ENCODE results near the gene ANKS1B. TPM values are rescaled to one million over a fixed set of nuclear protein-coding genes. Genes with fewer than 3 reads are reported as not detected.

The ANKS1B gene
- total and polyA plus RNA-seq, 2 of the 4 experiments (the other 2 are of a cell fraction): 0.17 to 0.18 TPM

- Histone ChIP-seq H4K20me1 (ENCODE audit: insufficient read depth, low read length) (no peaks in the 10 kb centered on the region), H2BK20ac (ENCODE audit: low read depth, low read length) (no peak overlapping the region), H2BK120ac (ENCODE audit: low read depth, low read length) (no peak overlapping the region), H3K4ac (ENCODE audit: low read depth, low read length) (no peak overlapping the region), H3K79me1 (ENCODE audit: low read depth in 1 of 2, low read length in 2 of 2) (no peaks in the 10 kb centered on the region), H4K91ac (ENCODE audit: insufficient read depth, low read depth, low read length) (no peak overlapping the region), H2AK5ac (ENCODE audit: low read depth, low read length) (no peak overlapping the region), H4K8ac (ENCODE audit: low read depth in 2 of 2, low read length in 2 of 2) (no peak overlapping the region), H3K4me3 (ENCODE audit: insufficient read depth, low read depth, low read length) (no peak overlapping the region), H3K9me1 (ENCODE audit: insufficient read depth, low read length) (no peaks in the 10 kb centered on the region), H3K9ac (ENCODE audit: low read depth, low read length) (no peak overlapping the region), H3K18ac (ENCODE audit: low read depth, low read length) (no peak overlapping the region), H3K4me1 (ENCODE audit: control insufficient read depth, insufficient read depth, low read length) (no peaks in the 10 kb centered on the region), H3K27me3 (ENCODE audit: control insufficient read depth, insufficient read depth, low read length) (no peaks in the 10 kb centered on the region), H3K56ac (ENCODE audit: extremely low read depth, insufficient read depth, low read length) (no peak overlapping the region), H2AFZ (replicated peaks; ENCODE audit: low read length, poor library complexity) (no peak overlapping the region), H3K4me2 (ENCODE audit: low read depth, low read length) (no peak overlapping the region), H3K14ac (replicated peaks; ENCODE audit: low read depth, low read length) (no peak overlapping the region), H4K5ac (ENCODE audit: low read depth, low read length) (no peak overlapping the region), H3K36me3 (ENCODE audit: control insufficient read depth, insufficient read depth, low read length) (no peaks in the 10 kb centered on the region), H3K27ac (ENCODE audit: insufficient read depth, low read length) (no peak overlapping the region), H2BK15ac (ENCODE audit: low read depth, low read length) (no peak overlapping the region), H2AK9ac (replicated peaks; ENCODE audit: low read depth, low read length, poor library complexity) (no peak overlapping the region), H2BK5ac (ENCODE audit: low read depth, low read length, poor library complexity, severe bottlenecking) (no peak overlapping the region), H3K9me3 (ENCODE audit: control insufficient read depth, insufficient read depth, low read length) (peaks cover 5% of the 10 kb centered on the region; the same call in 1 of the 2 replicates), H3K23ac (ENCODE audit: low read depth, low read length) (no peak overlapping the region)
- DNase-seq (no peak), ATAC-seq (ENCODE audit: low read depth) (no peak)
- in situ Hi-C loops (cut with MboI; ENCODE audit: low sequenced_read_pairs): no loop called here
- dilution Hi-C loops (cut with HindIII; ENCODE audit: low sequenced_read_pairs, unreplicated experiment): no loop called here
- intact Hi-C loops (cut with micrococcal nuclease): no loop called here
- TF ChIP-seq RFX5 (IDR thresholded peaks at IDR 0.05; ENCODE audit: low read depth, low read length) (no peak), CTCF (conservative IDR thresholded peaks at IDR 0.05; ENCODE audit: low read depth, low read length) (no peak), MAFK (IDR thresholded peaks at IDR 0.05; ENCODE audit: low read depth, low read length) (no peak), NFE2L2 (IDR thresholded peaks at IDR 0.05; ENCODE audit: low read depth, low read length) (no peak), RCOR1 (IDR thresholded peaks at IDR 0.05; ENCODE audit: insufficient replicate concordance, low read length) (no peak), CEBPB (IDR thresholded peaks at IDR 0.05; ENCODE audit: low read depth, low read length) (no peak), RAD21 (IDR thresholded peaks at IDR 0.05; ENCODE audit: low read length) (no peak), ELK1 (IDR thresholded peaks at IDR 0.05; ENCODE audit: borderline replicate concordance, low read depth, low read length) (no peak), MXI1 (IDR thresholded peaks at IDR 0.05; ENCODE audit: borderline replicate concordance, low read depth, low read length) (no peak)
- WGBS, 2 experiments (ENCODE audit: extremely low coverage in 2 of 2, insufficient read length in 1 of 2): no CpG with 5 or more reads among the region's 2 CpGs
- BruUV-seq (replicated peaks): no TSS peak
- ChIA-PET POLR2A (ENCODE audit: unreplicated experiment) (no interaction called here), CTCF (no interaction called here)
Measured at GRCh38 chr12:99573980-99574379, 410.8 kb downstream of the ANKS1B start.

Data from IMR-90 (cell line).